HL-60/S4 (cell line): ENCODE results near the gene SFN.
"Not testable (repeated sequence)": the region's sequence is repeated elsewhere in the genome, so short reads cannot be mapped to it uniquely, and the experiment has no call there.

Experiments used
- in situ Hi-C: fragments of 300-500 bp; cut with MboI; formaldehyde crosslinking; loops from 2 replicates; pipeline ENCODE4 v1.14.3; 2022; ENCODE audit warnings: low sequenced_read_pairs

Gene SFN

DNA sequence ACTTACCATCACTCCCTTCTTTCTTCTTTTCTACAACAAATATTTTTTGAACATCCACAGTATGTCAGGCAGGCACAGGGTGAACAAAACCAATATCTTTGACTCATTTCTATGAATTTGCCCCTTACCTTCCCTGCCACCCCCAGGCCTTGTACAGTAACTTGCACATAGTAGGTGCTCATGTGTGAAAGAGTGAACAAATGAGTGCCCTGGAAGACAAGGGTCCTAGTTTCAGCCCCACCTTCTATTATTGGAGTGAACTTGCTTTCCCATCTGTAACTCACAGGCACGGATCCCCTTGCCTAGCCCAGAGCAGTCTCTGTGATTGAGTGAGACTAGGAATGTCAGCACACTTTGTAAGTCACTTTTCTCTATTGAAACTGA lies 23.6 kb upstream of the SFN start:
- in situ Hi-C loops, result no loop called here

GRCh38 chr1:26839779-26840178 lies 23.2 kb upstream of the SFN start:
- in situ Hi-C loops, result no loop called here

DNA sequence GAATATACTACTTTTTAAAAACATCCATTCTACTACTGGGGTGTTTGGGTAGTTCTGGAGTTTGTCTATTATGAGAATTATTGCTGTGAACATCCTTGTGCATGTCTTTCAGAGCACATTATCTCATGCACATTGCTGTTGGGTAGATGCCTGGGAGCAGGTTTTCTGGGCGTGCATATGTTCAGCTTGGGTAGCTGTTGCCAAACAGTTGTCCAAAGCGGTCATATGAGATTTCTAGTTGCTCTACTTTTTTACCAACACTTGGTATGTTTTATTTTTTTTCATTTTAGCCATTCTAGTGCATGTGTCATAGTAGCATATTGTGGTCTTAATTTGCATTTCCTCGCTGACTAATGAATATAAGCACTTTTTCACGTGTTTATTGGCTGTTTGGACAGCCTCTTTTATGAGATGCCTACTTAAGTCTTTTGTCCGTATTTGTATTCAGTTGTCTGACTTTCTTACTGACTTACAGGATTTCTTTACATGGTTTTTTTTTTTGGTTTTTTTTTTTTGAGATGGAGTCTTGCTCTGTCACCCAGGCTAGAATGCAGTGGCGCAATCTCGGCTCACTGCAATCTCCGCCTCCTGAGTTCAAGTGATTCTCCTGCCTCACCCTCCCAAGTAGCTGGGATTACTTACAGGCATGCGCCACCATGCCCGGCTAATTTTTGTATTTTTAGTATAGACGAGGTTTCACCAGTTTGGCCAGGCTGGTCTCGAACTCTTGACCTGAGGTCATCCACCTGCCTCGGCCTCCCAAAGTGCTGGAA lies 18.3 kb upstream of the SFN start:
- in situ Hi-C loops, result no loop called here

GRCh38 chr1:26847826-26848225 lies 15.1 kb upstream of the SFN start:
- in situ Hi-C loops, result not testable (repeated sequence)

DNA sequence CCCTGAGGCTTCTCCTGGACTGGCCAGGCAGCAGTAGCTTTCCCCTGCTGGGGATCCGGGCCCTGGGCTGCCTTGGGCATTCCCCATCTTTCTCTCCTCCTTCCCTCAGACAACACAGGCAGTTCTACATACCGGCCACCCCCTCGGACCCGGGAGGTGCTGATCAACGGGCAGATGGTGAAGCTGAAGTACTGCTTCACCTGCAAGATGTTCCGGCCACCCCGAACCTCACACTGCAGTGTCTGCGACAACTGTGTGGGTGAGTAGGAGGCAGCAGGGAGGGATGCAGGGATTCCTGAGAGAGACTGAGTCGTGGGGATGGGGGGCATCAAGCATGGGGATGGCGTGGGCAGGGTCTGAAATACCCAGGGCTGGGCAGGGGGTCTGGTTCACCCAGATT lies 14.4 kb upstream of the SFN start:
- in situ Hi-C loops, result no loop called here

GRCh38 chr1:26848941-26849774 lies 13.8 kb upstream of the SFN start:
- in situ Hi-C loops, result no loop called here

DNA sequence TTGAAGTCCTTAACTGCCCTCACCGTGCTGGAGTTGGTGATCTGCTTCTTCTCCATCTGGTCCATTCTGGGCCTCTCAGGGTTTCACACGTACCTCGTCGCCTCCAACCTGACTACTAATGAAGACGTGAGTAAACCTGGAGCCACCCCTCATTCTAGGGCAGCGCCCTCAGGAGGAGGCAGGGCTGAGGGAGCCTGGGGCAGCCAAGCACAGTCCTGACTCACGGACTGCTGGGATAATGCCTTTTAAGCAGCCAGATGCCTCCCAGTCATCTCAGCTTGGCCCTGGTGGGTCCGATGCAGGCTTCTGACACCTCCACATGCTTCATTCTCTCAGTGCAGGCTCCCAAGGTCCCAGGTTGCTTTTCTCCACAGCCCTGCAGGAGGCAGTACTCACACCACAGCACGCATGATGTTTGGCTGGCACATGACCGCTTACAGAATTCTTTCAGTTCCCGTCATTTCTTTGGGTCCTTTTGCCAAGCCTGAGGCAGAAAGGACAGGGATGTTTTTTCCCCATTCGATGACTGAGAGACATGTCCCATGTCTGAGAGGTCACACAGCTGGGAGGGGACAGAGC lies 11.8 kb upstream of the SFN start:
- in situ Hi-C loops, result no loop called here

DNA sequence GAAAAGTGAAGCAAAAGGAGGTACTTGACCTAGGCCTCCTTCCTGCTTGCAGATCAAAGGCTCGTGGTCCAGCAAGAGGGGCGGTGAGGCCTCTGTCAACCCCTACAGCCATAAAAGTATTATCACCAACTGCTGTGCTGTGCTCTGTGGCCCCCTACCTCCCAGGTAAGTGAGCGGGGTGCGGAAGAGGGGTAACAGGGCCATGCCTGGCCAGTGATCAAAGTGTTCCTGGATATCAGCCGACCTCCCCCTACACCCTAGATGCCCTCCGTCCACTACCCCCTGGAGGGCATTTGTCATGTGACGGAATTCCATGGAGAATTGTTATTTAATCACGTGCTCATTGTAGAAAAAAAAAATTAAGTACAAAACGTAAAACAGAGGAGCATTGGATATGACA lies 10.2 kb upstream of the SFN start:
- in situ Hi-C loops, result no loop called here

DNA sequence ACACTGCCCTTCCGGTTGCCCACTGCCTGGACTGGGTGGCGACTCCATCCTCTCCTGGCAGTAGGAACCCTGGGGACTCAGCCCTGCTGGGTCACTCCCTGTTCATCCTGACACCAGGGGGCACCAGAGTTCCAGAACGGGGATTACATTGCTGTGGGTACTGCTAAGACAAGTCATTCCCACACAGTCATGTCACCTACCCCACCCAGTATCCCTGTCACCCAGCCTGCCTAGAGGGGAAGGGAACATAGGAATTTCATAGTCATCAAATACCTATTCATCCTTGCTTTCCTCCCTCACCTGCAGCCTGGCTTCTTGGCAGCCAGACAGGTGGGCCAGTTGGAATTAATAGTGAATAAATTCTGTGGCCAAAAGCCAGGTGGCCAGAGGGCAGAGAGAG lies 9.8 kb upstream of the SFN start:
- in situ Hi-C loops, result no loop called here

- in situ Hi-C loops, result no loop called here
Measured at GRCh38 chr1:26853600-26853999, 9.3 kb upstream of the SFN start.

DNA sequence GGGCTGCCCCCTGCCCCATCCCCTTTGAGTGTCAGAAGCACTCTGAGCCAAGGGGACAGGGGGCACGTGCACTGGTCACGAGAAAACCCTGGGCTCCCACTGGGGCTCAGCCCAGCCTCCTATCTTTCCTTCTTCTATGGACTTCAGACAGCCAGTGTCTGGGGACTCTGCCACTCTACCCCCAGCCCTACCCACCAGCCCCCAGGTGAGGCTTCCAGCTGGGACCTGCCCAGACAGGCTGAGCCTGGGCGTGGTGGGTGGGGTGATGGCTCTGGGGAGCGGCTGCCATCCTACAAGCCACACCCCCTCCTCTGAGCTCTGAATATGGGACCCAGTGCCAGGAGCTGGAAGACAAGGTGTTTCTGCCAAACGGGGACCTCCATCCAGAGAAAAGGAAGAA lies 8.0 kb upstream of the SFN start:
- in situ Hi-C loops, result no loop called here

DNA sequence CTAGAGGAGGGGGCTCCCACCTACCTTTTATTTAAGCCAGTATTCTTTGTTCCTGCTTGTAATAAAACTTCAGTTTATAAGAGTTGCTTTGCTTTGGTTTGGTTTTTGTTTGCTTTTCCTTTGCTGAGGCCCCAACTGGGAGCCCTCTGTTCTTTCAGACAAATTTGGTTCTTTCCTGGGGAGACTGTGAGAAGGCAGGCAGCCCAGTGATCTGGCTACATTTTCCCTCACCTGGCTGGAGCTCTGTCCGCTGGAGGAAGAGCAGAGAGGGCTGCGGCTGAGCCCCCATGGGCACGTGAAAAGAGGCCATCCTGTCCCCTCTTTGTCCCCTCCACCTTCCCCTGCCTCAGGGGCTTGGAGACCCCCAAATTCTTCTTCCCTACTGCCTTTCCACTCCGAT lies 7.3 kb upstream of the SFN start:
- in situ Hi-C loops, result no loop called here

DNA sequence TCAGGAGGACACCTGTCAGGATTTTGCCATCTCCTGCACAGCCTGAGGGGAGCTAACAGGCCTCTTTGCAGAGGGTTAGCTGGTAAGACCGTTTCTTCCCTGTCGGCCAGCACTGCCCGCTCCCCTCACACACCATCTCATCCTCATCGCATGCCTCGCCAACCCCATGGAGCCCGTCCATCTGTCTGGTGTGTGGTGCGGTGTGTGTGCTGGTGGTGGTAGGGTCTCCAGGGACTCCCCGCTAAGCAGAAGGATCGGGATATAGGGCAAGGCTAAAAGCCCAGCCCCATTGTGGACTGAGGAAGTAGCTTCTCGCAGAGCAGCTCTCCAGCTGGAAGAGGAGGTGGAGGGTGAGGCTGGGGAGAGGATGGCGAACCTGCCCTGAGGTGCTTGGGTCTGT lies 6.8 kb upstream of the SFN start:
- in situ Hi-C loops, result no loop called here

- in situ Hi-C loops, result no loop called here
Measured at GRCh38 chr1:26856604-26857469, 6.1 kb upstream of the SFN start.

DNA sequence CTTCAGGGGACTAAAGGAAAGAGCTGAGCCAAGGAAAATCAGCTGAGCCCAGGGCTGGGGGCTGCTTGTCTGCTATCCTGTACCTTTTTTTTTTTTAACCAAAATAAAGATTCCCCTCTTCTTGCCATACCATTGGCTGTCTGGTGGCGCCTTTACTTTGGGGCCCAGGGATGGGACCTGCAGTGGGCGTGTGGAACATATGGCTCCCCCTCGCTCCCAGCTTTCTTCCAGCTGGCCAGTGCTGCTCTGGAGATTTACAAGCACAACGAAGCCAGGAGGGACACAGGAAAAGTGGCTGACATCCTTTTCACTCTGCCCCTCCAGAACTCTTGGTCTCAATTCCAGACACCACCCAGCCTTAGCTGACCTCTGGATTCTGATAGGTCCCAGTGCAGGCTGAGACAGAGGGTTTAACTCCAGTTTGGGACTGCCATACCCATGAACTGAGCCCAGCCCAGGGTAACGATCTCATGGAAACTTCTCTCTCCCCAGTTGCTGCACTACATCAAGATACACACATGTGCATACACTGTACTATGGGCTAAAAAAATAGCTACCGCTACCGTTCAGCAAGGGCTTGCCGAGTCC lies 5.4 kb upstream of the SFN start:
- in situ Hi-C loops, result no loop called here

DNA sequence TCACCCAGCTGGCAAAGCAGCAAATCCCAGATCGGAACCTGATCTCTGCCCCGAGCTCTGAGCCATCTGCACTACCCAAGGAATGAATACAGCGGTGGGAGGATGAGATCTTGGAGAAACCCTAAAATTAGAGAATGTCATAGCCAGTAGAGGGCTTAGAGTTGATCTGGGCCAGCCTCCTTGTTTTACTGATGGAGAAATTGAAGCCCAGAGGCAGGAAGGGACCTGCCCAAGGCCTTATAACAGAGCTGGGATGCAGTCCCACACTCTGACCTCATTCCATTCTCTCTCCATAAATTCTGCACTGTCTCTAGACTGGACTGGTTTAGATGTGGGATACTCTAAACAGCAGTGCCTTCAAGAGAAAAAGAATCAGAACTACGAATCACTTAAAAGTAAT lies 4.8 kb upstream of the SFN start:
- in situ Hi-C loops, result no loop called here

- in situ Hi-C loops, result no loop called here
Measured at GRCh38 chr1:26858891-26859640, 3.9 kb upstream of the SFN start.

- in situ Hi-C loops, result no loop called here
Measured at GRCh38 chr1:26861286-26861701, 1.7 kb upstream of the SFN start.

GRCh38 chr1:26861889-26862378 lies 1.0 kb upstream of the SFN start:
- in situ Hi-C loops, result no loop called here

- in situ Hi-C loops, result no loop called here
Measured at GRCh38 chr1:26863685-26864077, 732 bp downstream of the SFN start.
